Non-pigmented ciliary epithelial cell (primary cell): ENCODE data around the gene YPEL2.

ENCODE experiments used
- DNase-seq: peaks from one replicate; pipeline ENCODE4 v3.0.0-alpha.2; 2010; ENCODE audit warnings: low read depth

The YPEL2 gene

GRCh38 chr17:59330053-59330942 lies 1.2 kb upstream of the YPEL2 start:
- DNase-seq: no peak

- DNase-seq: no peak
These were observed 684 bp downstream of the YPEL2 start for GRCh38 chr17:59331929-59332748.

DNA sequence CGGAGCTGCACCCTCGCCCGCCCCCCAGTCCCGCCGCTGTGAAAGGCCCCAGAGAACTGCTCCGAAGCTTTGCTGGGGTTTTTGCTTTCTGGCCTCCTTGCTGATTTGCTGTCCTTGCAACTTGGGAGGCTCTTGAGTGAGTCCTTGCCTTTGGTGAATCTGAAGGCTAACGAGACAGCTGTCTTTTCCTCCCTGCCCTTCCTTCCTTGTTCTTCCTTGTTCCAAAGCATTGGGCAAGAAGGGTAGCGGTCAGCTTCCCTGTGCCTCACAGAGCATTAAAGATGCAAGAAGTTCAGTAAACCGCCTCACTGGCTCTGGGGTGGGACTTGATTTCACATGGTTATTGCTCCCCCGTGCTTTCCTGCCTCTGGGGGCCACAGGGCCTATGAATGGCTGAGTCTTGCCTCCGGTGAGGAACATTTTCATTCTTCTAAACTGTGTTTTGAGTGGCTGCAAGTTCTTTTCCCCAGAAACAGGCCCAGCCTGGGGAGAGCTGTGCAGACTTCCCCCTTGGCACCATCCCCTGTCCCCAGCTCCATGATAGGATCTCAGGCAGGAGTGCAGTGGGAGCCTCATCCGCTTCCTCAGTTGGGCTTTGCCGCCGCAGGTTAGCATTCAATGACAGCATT lies 1.4 kb downstream of the YPEL2 start:
- no peak for DNase-seq

DNA sequence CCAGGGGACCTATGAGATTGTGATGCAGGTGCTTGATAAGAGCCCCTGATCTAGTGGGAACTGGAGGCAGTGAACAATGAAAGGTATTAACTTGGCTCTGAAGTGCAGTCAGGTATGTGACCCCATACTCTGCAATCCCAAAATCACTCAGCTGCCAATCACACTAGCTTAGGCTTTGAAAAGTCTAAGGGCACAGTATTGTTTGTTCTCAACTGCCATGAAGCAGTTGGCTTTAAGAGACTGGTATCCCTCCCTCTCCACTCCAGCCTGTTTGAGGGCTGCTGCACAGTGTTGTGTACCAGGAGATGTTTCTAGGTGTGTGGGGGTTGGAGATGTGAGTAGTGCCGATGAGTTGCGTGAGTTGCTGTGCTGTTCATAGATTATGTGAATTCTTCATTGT lies 2.4 kb downstream of the YPEL2 start:
- DNase-seq: no peak

DNA sequence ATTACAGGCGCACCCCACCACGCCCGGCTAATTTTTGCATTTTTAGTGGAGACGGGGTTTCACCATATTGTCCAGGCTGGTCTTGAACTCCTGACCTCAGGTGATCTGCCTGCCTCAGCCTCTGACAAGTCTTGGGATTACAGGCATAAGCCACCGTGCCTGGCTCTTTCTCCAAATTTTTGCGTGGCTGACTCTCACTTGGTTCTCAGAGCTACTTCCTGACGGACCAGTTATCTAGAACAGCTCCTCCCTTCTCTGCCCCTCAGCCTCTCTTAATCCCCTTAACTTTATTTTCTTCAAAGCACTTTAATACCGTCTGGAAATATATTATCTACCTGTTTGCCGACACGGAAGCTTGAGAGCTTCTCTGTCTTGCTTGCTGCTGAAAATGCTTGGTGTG lies 4.2 kb downstream of the YPEL2 start:
- no peak for DNase-seq

GRCh38 chr17:59337741-59338299 lies 6.4 kb downstream of the YPEL2 start:
- DNase-seq: no peak

GRCh38 chr17:59338498-59338897 lies 7.0 kb downstream of the YPEL2 start:
- DNase-seq: no peak

DNA sequence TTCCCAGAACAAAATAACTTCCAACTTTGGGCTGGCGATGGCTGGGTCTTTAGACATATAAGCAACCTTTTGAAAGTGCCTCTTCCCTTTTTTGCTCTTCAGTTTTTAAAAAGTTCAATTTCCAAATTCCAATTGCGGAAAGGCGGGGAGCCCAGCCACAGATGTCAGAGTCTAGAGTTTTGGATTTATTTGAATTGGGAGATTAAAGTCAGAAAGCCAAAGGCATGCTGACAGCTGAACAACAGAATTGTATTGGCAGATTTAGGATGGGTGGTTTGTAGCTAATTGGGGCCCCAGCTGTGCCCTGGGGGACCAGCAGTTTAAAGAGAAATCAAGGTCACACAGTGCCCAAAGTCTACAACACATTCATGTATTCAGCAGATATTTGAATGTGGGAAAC lies 10.5 kb downstream of the YPEL2 start:
- no peak for DNase-seq

- DNase-seq: no peak
These were observed 11.3 kb downstream of the YPEL2 start for GRCh38 chr17:59342681-59343131.

DNA sequence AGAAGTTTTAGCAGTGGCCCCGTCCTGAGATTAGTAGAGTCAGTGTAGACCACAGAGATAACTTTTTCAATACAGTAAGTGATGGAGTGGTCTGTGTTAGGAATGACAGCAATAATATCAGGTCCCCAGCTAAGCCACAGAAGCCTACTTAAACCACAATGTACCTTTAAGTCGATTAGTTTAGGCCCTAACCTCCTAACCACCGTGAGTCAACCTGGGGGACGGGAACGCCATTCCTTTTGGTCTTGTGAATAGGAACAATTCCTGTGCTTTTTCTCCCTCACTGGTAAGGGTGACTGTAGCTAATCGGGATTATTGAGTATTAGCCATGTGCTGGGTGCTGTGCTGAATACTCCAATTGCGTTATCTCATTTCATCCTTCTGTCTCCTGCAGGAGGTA lies 14.0 kb downstream of the YPEL2 start:
- no peak for DNase-seq

- DNase-seq: no peak
These were observed 14.9 kb downstream of the YPEL2 start for GRCh38 chr17:59346341-59346740.

DNA sequence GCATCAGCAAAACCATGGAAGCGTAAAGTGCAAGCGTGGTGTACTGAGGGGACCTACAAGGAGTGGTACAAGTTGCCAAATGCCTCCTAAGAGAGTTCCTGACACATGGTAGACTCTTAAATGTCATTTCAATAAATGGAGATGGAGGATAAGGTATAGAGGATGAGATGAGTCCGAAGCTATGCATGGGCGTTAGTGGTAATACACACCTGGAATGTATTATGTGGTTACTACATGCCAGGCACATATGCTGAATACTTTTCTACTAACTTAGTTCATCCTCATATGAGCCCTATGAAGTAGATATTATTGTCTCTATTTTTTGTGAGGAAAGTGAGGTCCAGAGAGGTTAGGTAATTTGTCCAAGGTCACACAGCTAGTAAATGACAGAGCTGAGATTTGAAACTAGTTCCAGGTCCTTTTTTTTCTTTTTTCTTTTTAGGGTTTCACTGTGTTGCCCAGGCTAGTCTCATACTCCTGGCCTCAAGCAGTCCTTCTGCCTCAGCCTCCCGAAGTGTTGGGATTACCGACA lies 15.5 kb downstream of the YPEL2 start:
- no peak for DNase-seq

DNA sequence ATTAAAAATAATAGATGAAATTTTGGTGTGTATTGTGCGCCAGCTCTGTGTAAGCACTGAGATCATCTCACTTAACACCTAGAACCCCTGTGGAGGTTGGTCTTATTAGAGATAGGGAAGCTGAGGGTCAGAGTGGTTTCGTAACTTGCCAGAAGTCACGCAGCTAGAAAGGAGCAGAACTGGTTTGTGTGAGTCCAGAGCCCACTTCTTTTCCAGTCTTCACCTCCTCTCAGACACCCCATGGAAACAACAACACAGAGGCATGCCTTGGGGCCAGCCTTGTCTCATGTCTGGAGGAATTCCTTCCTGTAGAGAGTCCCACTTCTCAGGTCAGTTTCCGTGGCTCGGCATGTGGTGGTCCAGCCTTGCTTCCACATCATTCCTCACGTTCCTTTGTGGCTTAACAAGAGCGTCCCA lies 16.5 kb downstream of the YPEL2 start:
- DNase-seq: no peak

DNA sequence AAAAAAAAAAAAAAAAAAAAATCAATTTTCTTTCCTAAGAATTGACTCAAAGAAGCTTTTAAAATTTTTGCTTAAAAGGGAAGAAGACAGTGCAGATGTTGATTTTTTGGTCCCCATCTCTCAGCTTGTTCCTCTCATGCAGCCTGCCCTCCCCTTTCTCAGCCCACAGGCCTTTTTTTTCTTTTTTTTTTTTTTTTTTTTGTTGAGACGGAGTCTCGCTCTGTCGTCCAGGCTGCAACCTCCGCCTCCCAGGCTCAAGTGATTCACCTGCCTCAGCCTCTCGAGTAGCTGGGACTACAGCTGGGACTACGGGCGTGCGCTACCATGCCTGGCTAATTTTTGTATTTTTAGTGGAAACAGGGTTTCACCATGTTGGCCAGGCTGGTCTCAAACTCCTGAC lies 17.7 kb downstream of the YPEL2 start:
- no peak for DNase-seq

GRCh38 chr17:59353106-59353854 lies 21.8 kb downstream of the YPEL2 start:
- no peak for DNase-seq

DNA sequence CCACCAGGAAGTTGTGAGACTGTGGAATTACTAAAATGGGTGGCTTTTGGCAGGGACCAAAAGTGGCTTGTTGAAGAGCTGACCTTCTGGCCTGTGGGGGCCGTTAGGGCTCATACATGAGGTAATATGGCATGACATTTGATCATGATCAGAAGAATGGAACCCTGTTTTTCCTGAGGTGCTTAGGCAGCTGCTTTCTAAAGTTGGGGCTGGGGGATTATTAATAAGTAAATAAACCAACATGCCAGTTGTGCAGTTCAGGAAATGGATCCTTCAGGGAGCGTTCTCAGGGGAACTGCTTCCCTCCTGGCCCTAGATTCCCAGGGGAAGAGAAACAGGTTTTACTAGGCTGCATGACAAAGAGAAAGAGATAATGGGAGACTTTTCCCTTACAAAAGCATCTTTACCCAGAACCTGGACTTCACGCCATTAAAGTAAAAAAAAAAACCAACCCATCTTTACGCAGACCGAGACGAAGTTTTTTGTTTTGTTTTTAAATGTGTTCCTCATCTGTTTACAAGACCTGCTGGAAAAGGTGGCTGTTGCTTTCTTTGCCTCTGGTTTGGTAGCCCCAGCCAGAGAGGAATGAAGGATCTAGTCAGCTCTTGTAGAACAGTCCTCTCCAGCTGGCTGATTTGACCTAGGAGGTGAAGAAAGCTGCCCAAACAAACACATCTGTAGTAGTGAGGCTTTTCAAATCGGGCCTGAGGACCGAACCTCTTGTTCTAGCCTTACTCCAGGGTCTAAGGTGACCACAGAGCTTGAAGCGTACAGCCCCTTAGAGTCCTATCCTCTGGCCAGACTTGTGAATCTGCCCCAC lies 22.7 kb downstream of the YPEL2 start:
- DNase-seq: no peak

- no peak for DNase-seq
These were observed 23.7 kb downstream of the YPEL2 start for GRCh38 chr17:59355030-59355701.

- no peak for DNase-seq
These were observed 24.4 kb downstream of the YPEL2 start for GRCh38 chr17:59355702-59356325.

DNA sequence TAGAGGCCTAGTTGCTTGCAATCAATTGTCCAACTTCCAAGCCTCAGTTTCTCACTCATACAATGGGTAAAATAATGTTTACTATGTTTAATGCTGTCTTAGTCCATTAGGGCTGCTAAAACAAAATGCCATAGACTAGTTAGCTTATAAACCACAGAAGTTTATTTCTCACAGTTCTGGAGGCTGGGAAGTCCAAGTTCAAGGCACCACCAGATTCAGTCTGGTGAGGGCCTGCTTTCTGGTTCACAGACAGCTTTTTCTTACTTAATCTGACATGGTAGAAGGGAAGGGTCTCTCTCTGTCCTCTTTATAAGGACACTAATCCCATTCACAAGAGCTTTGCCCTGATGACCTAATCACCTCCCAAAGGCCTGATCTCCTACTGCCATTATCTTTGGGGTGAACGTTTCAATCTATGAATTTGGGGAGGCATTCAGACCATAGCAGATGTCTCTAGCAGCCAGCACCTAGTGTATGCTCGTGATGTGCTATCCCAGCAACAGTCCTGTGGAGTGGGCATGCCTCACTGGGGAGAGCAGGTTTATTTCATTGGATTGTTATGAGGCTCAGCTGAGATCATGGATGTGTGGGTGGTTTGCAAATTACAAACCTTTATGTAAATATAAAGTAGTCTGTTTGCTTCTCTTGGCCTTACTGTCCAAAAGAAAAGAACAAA lies 25.2 kb downstream of the YPEL2 start:
- DNase-seq: no peak
